Nephron progenitor cell (in vitro differentiated cells): ENCODE data around the gene KIAA0232.

Experiments
- DNase-seq: peaks from one replicate; pipeline ENCODE4 v3.0.0; 2021
- H3K27ac Mint-ChIP-seq: 2 replicates; pipeline ENCODE4 v1.8.0; 2021; ENCODE audit warnings: mild to moderate bottlenecking, moderate library complexity, mixed read lengths
- H3K27me3 Mint-ChIP-seq: 2 replicates; pipeline ENCODE4 v1.8.0; 2021; ENCODE audit warnings: mild to moderate bottlenecking, low read depth, mixed read lengths; ENCODE audit not compliant: poor library complexity
- H3K36me3 Mint-ChIP-seq: 2 replicates; pipeline ENCODE4 v1.8.0; 2021; ENCODE audit warnings: low read depth, mixed read lengths
- H3K4me1 Mint-ChIP-seq: 2 replicates; pipeline ENCODE4 v1.8.0; 2021; ENCODE audit warnings: mixed read lengths
- H3K4me3 Mint-ChIP-seq: 2 replicates; pipeline ENCODE4 v1.8.0; 2021; ENCODE audit warnings: mild to moderate bottlenecking, moderate library complexity, mixed read lengths
- H3K9me3 Mint-ChIP-seq: 2 replicates; pipeline ENCODE4 v1.8.0; 2021; ENCODE audit warnings: mild to moderate bottlenecking, moderate library complexity, mixed read lengths
- CTCF ChIP-seq: fragments of 200-600 bp; sonication (generic); IDR thresholded peaks from 2 replicates; pipeline ENCODE4 v1.5.0; 2021; ENCODE audit warnings: antibody characterized with exemption

KIAA0232 gene

GRCh38 chr4:6803246-6803645 lies 20.7 kb downstream of the KIAA0232 start:
- H3K27me3 Mint-ChIP-seq: no peaks in the 10 kb centered on the region
- no peak for DNase-seq
- H3K27ac Mint-ChIP-seq: no peak overlapping the region
- no peak for TF ChIP-seq CTCF
- no peaks in the 10 kb centered on the region for H3K4me1 Mint-ChIP-seq
- H3K36me3 Mint-ChIP-seq: peaks cover 22% of the 10 kb centered on the region
- no peaks in the 10 kb centered on the region for H3K9me3 Mint-ChIP-seq
- no peak overlapping the region for H3K4me3 Mint-ChIP-seq

- H3K27me3 Mint-ChIP-seq: no peaks in the 10 kb centered on the region
- no peak overlapping the region for H3K4me3 Mint-ChIP-seq
- H3K36me3 Mint-ChIP-seq: peaks cover 22% of the 10 kb centered on the region
- H3K27ac Mint-ChIP-seq: peak overlapping the region; percentile 11
- no peak for DNase-seq
- no peaks in the 10 kb centered on the region for H3K4me1 Mint-ChIP-seq
- TF ChIP-seq CTCF: no peak
- H3K9me3 Mint-ChIP-seq: peaks cover 2% of the 10 kb centered on the region
Observed at GRCh38 chr4:6804082-6804752, 21.7 kb downstream of the KIAA0232 start.

- DNase-seq: no peak
- Mint-ChIP-seq H3K36me3 (peaks cover 44% of the 10 kb centered on the region), H3K27me3 (no peaks in the 10 kb centered on the region), H3K9me3 (peaks cover 22% of the 10 kb centered on the region), H3K27ac (peak overlapping the region; percentile 91), H3K4me3 (no peak overlapping the region), H3K4me1 (no peaks in the 10 kb centered on the region)
- no peak for TF ChIP-seq CTCF
Observed at GRCh38 chr4:6806924-6807626, 24.5 kb downstream of the KIAA0232 start.

- Mint-ChIP-seq H3K36me3 (peaks cover 45% of the 10 kb centered on the region), H3K9me3 (peaks cover 22% of the 10 kb centered on the region), H3K4me1 (no peaks in the 10 kb centered on the region), H3K27ac (no peak overlapping the region), H3K4me3 (no peak overlapping the region), H3K27me3 (no peaks in the 10 kb centered on the region)
- no peak for DNase-seq
- TF ChIP-seq CTCF: no peak
Observed at GRCh38 chr4:6808259-6808658, 25.7 kb downstream of the KIAA0232 start.

GRCh38 chr4:6811165-6811564 lies 28.6 kb downstream of the KIAA0232 start:
- no peak for DNase-seq
- Mint-ChIP-seq H3K27me3 (no peaks in the 10 kb centered on the region), H3K4me3 (no peak overlapping the region), H3K4me1 (no peaks in the 10 kb centered on the region), H3K9me3 (peaks cover 46% of the 10 kb centered on the region), H3K36me3 (peaks cover 71% of the 10 kb centered on the region), H3K27ac (no peak overlapping the region)
- no peak for TF ChIP-seq CTCF

- Mint-ChIP-seq H3K9me3 (peaks cover 62% of the 10 kb centered on the region), H3K4me1 (no peaks in the 10 kb centered on the region), H3K4me3 (no peak overlapping the region), H3K27ac (no peak overlapping the region), H3K27me3 (no peaks in the 10 kb centered on the region), H3K36me3 (peaks cover 87% of the 10 kb centered on the region)
- TF ChIP-seq CTCF: no peak
- no peak for DNase-seq
Observed at GRCh38 chr4:6812766-6813165, 30.2 kb downstream of the KIAA0232 start.
